Endothelial cell of umbilical vein (primary cell): ENCODE data around the gene RBM15B. TPM values are rescaled to one million over a fixed set of nuclear protein-coding genes. Genes with fewer than 3 reads are reported as not detected.

Source experiments
- BruUV-seq: library from RNA; stranded (reverse); fragments of 400-500 nt; replicated peaks from 2 replicates; lab custom pipeline; 2021; lab: Mats Ljungman, UMichigan
- CTCF ChIA-PET: fragments of 300-600, 350-600 bp; sonication (Branson Sonifier 250); formaldehyde crosslinking; loops from one replicate; lab custom pipeline; 2021; ENCODE audit warnings: antibody characterized with exemption, inconsistent platforms; lab: Charles Lee
- POLR2A ChIA-PET: fragments of 300-600, 350-600 bp; sonication (Branson Sonifier 250); formaldehyde crosslinking; loops from one replicate; lab custom pipeline; 2021; ENCODE audit warnings: antibody characterized with exemption, inconsistent platforms; lab: Charles Lee
- DNase-seq: peaks from one replicate; pipeline ENCODE4 v3.0.0-alpha.2; 2011; ENCODE audit warnings: low read depth, low spot score
- FAIRE-seq: peaks from 2 replicates; lab custom pipeline; 2011; peaks lifted over from hg19 to GRCh38; lab: Jason Lieb, UNC
- H2AFZ ChIP-seq: 2 replicates; pipeline ENCODE4 v1.6.0; 2012; ENCODE audit warnings: low read depth, low read length, control low read depth, inconsistent platforms
- H3K27ac ChIP-seq: 2 replicates; pipeline ENCODE4 v1.5.1; 2011; ENCODE audit warnings: low read depth, mild to moderate bottlenecking, control low read depth, low read length, moderate library complexity; ENCODE audit not compliant: insufficient read depth
- H3K27me3 ChIP-seq, 2 experiments: 2 replicates each; pipeline versions ENCODE4 v1.6.0 to v1.6.1; 2011; ENCODE audit warnings: low read length in 2 of 2, mixed read lengths in 1 of 2; ENCODE audit not compliant: control insufficient read depth in 2 of 2, insufficient read depth in 2 of 2
- H3K36me3 ChIP-seq, 2 experiments: 2 replicates in 1 of 2; 3 replicates in 1 of 2; pipeline ENCODE4 v1.5.1; 2011; ENCODE audit warnings: low read length in 2 of 2, mild to moderate bottlenecking in 1 of 2, moderate library complexity in 1 of 2; ENCODE audit not compliant: control insufficient read depth in 2 of 2, insufficient read depth in 2 of 2; ENCODE audit errors: extremely low read depth in 1 of 2
- H3K4me1 ChIP-seq: 3 replicates; pipeline ENCODE4 v1.5.1; 2011; ENCODE audit warnings: mild to moderate bottlenecking, low read length; ENCODE audit not compliant: control insufficient read depth, insufficient read depth; ENCODE audit errors: extremely low read depth
- H3K4me2 ChIP-seq: 2 replicates; pipeline ENCODE4 v1.6.1; 2011; ENCODE audit warnings: low read length, control low read depth, mixed read lengths; ENCODE audit not compliant: insufficient read depth
- H3K4me3 ChIP-seq, 3 experiments: fragments of 200-600 bp in 1 of 3; sonication (generic), shearing (Covaris generic) in 1 of 3; replicated peaks in 1 of 3; 2 replicates each; pipeline ENCODE4 v1.5.1; 2011 to 2016; ENCODE audit warnings: control low read depth in 3 of 3, low read length in 3 of 3, mild to moderate bottlenecking in 2 of 3, inconsistent platforms in 1 of 3, low read depth in 1 of 3, moderate library complexity in 1 of 3; ENCODE audit not compliant: insufficient read depth in 1 of 3
- H3K79me2 ChIP-seq: 2 replicates; pipeline ENCODE4 v1.6.0; 2012; ENCODE audit warnings: low read length, inconsistent platforms; ENCODE audit not compliant: control insufficient read depth, insufficient read depth
- H3K9ac ChIP-seq: replicated peaks from 2 replicates; pipeline ENCODE3; 2011; ENCODE audit warnings: low read length, control low read depth; ENCODE audit not compliant: insufficient read depth; ENCODE audit errors: extremely low read depth
- H3K9me1 ChIP-seq: replicated peaks from 3 replicates; pipeline ENCODE4 v1.6.0; 2011; ENCODE audit warnings: mild to moderate bottlenecking, low read length; ENCODE audit not compliant: control insufficient read depth, insufficient read depth; ENCODE audit errors: extremely low read depth
- H3K9me3 ChIP-seq: replicated peaks from 2 replicates; pipeline ENCODE4 v1.5.1; 2012; ENCODE audit warnings: low read length, inconsistent platforms; ENCODE audit not compliant: control insufficient read depth, insufficient read depth
- H4K20me1 ChIP-seq: replicated peaks from 2 replicates; pipeline ENCODE3; 2011; ENCODE audit warnings: mild to moderate bottlenecking, low read length; ENCODE audit not compliant: control insufficient read depth, insufficient read depth; ENCODE audit errors: extremely low read depth
- EZH2 ChIP-seq: IDR thresholded peaks from 2 replicates; pipeline ENCODE4 v1.6.1; 2012; ENCODE audit warnings: borderline replicate concordance, low read depth, mild to moderate bottlenecking, moderate library complexity, low read length, inconsistent platforms; ENCODE audit not compliant: severe bottlenecking
- FOS ChIP-seq: IDR thresholded peaks from 2 replicates; pipeline ENCODE4 v1.6.1; 2011; ENCODE audit warnings: mild to moderate bottlenecking, low read length, moderate library complexity, borderline replicate concordance; ENCODE audit not compliant: insufficient read depth
- GATA2 ChIP-seq: IDR thresholded peaks from 2 replicates; pipeline ENCODE4 v1.7.0; 2011; ENCODE audit warnings: low read depth, mild to moderate bottlenecking, moderate library complexity, mixed read lengths, low read length; ENCODE audit not compliant: insufficient read length, insufficient read depth
- JUN ChIP-seq: IDR thresholded peaks from 2 replicates; pipeline ENCODE4 v1.6.1; 2011; ENCODE audit warnings: borderline replicate concordance, low read depth; ENCODE audit not compliant: insufficient read length, insufficient read depth
- MYC ChIP-seq: IDR thresholded peaks from one replicate; pipeline ENCODE4 v1.6.1; 2011; ENCODE audit warnings: mild to moderate bottlenecking, low read depth, low read length
- POLR2A ChIP-seq: IDR thresholded peaks from 2 replicates; pipeline ENCODE4 v1.6.1; 2012; ENCODE audit warnings: low read depth, mild to moderate bottlenecking, control low read depth, low read length
- POLR2AphosphoS5 ChIP-seq: IDR thresholded peaks from 2 replicates; pipeline ENCODE4 v1.6.1; 2012; ENCODE audit warnings: low read depth, mild to moderate bottlenecking, control low read depth, low read length, moderate library complexity; ENCODE audit not compliant: insufficient read depth
- dilution Hi-C: fragments of 300-500 bp; cut with MboI; formaldehyde crosslinking; loops from one replicate; pipeline ENCODE4 v1.15.0; 2019; ENCODE audit warnings: low sequenced_read_pairs; ENCODE audit not compliant: extremely low pct_ligation_motif_present
- intact Hi-C: fragments of 100-400 bp; cut with micrococcal nuclease; formaldehyde crosslinking; loops from one replicate; pipeline ENCODE4 v1.10.0; 2022
- polyA plus RNA-seq, 4 experiments: library from polyadenylated mRNA; depleted of rRNA in 3 of 4; stranded (reverse) in 3 of 4; unstranded in 1 of 4; fragments of >200 nt; gene quantifications; 2 replicates each; pipeline versions ENCODE4 v1.2.1 to v1.2.3, GENCODE V29; 2011 to 2012; ENCODE audit warnings: missing spikeins in 1 of 4
- total RNA-seq: library from RNA; stranded (reverse); gene quantifications from 2 replicates; pipeline ENCODE4 v1.2.3, GENCODE V29; 2021
- TF ChIP-seq, protein P1 (sequence below), 2 donors: IDR thresholded peaks; 1 replicate in 1 of 2; 2 replicates in 1 of 2; pipeline ENCODE4 v1.5.1; 2011; ENCODE audit warnings: low read length in 2 of 2, mild to moderate bottlenecking in 2 of 2, moderate library complexity in 2 of 2, control low read depth in 1 of 2, inconsistent platforms in 1 of 2, low read depth in 1 of 2; ENCODE audit not compliant: insufficient read depth in 1 of 2; ENCODE audit errors: extremely low read depth in 1 of 2
- TF ChIP-seq, protein P2 (sequence below): IDR thresholded peaks from 2 replicates; pipeline ENCODE4 v1.6.1; 2011; ENCODE audit not compliant: insufficient read depth, insufficient read length

RBM15B gene
- total and polyA plus RNA-seq, 2 donors (not counting 3 experiments of a cell fraction or from before 2014, with no cell fraction given): 19.9 to 39.1 TPM

DNA sequence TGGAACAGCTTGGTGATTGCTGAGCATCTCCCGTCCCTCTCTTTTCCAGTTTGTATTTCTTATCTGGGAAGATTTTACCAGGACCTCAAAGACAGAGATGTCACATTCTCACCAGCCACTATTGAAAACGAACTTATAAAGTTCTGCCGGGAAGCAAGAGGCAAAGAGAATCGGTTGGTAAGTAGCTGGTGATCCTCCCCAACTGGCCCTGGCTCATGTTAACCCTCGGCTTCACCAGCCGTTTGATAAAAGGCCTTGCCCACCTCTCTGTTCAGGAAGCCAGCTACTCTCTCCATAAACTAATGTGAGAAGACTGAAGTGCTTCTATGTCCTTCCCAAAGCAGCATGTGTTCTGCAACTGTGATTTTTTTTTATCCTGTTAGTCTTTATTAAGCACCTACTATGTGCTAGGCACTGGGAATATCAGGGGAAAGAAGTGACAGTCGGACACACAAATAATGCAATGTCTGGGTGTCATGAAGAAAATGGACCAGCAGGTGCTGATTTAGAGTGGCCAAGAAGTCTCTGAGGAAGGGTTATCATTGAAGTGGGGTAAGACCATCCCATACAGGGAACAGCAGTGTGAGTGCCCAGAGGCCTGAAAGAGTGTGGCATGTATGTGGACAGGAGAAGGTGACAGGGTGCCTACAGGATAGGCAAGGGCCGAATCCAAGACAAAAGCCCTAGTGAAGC is 4.8 kb upstream of the RBM15B start:
- TF ChIP-seq, protein P1, sequence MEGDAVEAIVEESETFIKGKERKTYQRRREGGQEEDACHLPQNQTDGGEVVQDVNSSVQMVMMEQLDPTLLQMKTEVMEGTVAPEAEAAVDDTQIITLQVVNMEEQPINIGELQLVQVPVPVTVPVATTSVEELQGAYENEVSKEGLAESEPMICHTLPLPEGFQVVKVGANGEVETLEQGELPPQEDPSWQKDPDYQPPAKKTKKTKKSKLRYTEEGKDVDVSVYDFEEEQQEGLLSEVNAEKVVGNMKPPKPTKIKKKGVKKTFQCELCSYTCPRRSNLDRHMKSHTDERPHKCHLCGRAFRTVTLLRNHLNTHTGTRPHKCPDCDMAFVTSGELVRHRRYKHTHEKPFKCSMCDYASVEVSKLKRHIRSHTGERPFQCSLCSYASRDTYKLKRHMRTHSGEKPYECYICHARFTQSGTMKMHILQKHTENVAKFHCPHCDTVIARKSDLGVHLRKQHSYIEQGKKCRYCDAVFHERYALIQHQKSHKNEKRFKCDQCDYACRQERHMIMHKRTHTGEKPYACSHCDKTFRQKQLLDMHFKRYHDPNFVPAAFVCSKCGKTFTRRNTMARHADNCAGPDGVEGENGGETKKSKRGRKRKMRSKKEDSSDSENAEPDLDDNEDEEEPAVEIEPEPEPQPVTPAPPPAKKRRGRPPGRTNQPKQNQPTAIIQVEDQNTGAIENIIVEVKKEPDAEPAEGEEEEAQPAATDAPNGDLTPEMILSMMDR (IDR thresholded peaks at IDR 0.05; ENCODE audit: extremely low read depth in 1 of 2, insufficient read depth in 1 of 2, low read depth in 1 of 2, low read length in 2 of 2): no peak
- TF ChIP-seq FOS: no peak
- no peak for TF ChIP-seq GATA2
- TF ChIP-seq, protein P2, sequence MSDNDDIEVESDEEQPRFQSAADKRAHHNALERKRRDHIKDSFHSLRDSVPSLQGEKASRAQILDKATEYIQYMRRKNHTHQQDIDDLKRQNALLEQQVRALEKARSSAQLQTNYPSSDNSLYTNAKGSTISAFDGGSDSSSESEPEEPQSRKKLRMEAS: no peak
- no peak for TF ChIP-seq MYC
- no peak for TF ChIP-seq EZH2
- no peak for TF ChIP-seq POLR2A
- no peak for TF ChIP-seq POLR2AphosphoS5
- no peak for TF ChIP-seq JUN
- dilution Hi-C loops (no loop called here), intact Hi-C loops (loop anchor here (10.0 kb wide), 1 partner anchor 558 kb away; the partner anchor contains the start of genes PARP3 and RRP9)
- H3K9me3 ChIP-seq: no peaks in the 10 kb centered on the region
- H3K4me1 ChIP-seq: peaks cover 36% of the 10 kb centered on the region
- no peaks in the 10 kb centered on the region for H3K27me3 ChIP-seq
- ChIA-PET CTCF (interaction anchor here (0.6 to 2.7 kb wide), 4 partner anchors 25 to 770 kb away, joined by 3 to 14 read pairs (median 10); no protein-coding TSS in a partner anchor), POLR2A (interaction anchor here (0.6 to 0.9 kb wide), 3 partner anchors 11 to 1021 kb away, joined by 3 to 5 read pairs (median 4); no protein-coding TSS in a partner anchor)
- no peak overlapping the region for H2AFZ ChIP-seq
- TSS peak; percentile 54 for BruUV-seq
- H3K9me1 ChIP-seq: no peaks in the 10 kb centered on the region
- DNase-seq (no peak), FAIRE-seq (peak; percentile 43)
- peak overlapping the region; percentile 96 for H3K4me2 ChIP-seq
- peak overlapping the region; percentile 99 for H3K9ac ChIP-seq
- H3K27ac ChIP-seq: peak overlapping the region; percentile 69
- no peaks in the 10 kb centered on the region for H4K20me1 ChIP-seq
- H3K79me2 ChIP-seq: peaks cover 46% of the 10 kb centered on the region
- H3K36me3 ChIP-seq: peaks cover 11 to 20% of the 10 kb centered on the region in 2 experiments
- peak overlapping the region; percentile 64 to 97 (median 93) for H3K4me3 ChIP-seq
